GM21825 (cell line): ENCODE results near the gene MB21D2.

ENCODE experiments used
- ATAC-seq: cut with Tn5 transposase; IDR thresholded peaks from one replicate; pipeline ENCODE4 v1.9.1; 2021; ENCODE audit warnings: mild to moderate bottlenecking, moderate library complexity; ENCODE audit not compliant: unreplicated experiment

Gene MB21D2

DNA sequence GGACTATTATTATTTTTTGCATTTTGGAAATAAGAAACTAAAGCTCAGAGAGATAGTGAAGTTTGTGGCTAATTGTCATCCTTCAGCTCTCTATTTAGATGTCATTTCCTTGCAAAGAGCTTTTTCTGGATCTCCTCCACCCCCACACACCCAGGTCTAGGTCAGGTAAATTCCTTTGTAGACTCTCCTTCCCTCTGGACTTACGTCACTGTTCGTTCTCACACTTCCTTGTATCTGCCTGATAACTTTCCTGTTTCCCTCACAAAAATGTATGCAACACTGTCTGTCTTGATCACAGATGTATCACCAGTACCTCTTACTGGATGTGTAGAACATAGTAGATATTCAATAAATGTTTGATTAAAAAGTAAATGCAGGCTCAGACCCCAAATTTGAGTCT is 6.1 kb upstream of the MB21D2 start:
- no peak for ATAC-seq

DNA sequence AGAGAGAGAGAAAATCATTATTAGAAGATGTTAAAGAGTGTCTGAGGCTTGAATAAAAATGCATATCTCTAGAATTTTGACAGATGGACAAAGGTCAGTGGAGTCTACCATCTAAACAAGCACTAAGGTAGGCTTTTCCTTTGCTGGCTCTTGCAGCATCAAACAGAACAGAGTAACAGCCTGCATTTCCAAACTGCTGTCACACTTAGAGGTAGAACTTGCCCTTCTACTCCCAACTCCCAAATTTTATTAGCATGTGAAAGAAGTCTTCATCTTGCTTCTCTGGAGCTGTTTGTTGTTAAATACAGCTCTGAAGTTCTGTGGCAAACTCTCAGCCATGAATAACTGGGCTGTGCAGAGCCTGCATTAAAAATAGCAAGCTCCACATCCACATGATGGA is 4.1 kb upstream of the MB21D2 start:
- no peak for ATAC-seq

DNA sequence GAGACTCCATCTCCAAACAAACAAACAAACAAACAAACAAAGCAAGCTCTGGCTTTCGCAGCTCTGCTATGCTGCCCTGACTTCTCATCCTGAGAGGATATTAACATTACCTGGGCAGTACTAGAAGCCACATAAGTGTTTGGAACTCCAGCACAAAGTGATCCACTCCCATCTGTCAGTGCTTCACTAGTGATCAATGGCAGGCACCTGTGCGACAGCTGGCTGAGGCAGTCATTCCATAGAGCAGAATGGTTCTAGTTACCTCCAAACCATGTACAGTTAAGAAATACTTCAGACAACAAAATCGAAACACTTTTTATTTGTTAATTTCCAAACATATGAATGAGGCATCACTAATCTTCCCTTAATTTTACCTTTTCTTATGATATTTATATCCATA is 2.8 kb upstream of the MB21D2 start:
- no peak for ATAC-seq

DNA sequence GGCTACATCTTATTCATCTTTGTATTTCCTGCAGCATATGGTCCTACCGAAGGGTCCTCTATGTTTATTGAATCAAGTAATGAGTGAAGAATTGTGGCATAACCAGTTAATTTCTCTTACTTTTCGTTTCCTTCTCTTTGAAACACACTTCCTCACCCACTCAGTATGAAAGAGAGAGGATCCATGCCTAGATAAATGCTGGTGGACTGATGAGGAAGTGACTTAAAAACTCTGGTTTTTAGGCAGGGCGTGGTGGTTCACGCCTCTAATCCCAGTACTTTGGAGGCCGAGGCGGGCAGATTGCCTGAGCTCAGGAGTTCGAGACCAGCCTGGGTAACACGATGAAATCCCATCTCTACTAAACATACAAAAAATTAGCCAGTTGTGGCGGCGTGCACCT is 2.2 kb upstream of the MB21D2 start:
- no peak for ATAC-seq

DNA sequence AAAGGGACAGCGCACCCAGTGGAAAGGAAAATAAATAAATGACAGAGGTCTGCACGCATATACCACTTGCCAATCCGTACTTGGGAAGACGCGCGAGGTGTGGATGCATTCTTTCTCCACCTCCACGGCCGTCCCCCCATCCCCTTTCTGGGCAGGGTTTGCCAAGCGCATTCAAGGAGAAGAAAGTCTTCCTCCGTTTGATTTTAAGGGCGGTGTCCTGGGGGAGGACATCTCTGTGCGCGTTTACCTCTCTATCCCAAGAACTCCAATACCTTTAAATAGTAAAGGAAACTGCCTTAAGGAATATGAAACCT is 576 bp upstream of the MB21D2 start:
- no peak for ATAC-seq

DNA sequence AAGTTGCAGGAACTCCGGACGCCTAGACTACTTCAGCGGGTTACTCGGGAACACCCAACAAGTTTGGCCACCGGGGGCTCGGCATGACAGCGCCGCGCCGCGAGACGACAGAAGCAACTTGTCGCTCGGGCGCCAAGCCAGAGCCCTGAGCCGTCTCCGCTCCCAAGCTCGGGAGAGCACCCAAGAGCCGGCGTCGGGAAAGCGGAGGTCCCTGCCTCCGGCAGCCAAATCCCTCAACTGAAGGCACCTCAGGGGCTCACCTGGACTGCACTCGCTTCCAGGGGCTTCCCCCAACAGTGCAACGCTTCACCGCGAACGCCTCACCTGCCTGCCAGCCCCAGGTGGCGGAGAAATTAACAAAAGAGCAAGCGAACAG is 640 bp downstream of the MB21D2 start:
- ATAC-seq, result no peak

DNA sequence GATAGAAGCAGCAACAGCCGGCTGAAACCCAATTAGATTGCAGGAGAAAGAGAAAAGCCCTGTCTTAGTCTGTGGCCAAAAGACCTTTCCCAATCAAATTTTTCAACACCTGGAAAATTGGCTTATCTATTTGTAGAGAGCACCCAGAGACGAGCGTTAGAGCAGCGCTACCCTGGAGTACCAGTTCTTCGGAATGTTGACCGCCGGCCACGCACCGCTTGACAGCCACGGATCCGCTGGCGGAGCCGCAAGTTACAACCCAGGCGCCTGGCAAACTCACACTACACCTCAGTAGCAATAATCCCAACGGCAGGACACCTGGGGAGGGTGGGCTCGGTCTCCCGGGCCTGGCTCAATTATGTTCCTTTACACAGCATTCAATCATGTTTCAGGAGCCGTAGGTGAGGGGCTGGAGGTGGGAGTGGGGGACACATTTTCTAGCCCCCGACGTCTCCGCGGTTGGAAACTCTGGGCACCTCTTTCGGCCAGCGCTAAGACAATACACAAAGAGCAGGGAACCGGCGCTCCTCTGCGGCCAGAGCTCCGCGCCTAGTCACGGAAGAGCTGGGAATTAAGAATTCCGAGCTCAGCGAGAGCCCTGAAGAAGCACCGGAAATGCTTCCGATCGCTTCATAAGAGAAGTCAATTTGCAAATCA is 1.2 kb downstream of the MB21D2 start:
- no peak for ATAC-seq

DNA sequence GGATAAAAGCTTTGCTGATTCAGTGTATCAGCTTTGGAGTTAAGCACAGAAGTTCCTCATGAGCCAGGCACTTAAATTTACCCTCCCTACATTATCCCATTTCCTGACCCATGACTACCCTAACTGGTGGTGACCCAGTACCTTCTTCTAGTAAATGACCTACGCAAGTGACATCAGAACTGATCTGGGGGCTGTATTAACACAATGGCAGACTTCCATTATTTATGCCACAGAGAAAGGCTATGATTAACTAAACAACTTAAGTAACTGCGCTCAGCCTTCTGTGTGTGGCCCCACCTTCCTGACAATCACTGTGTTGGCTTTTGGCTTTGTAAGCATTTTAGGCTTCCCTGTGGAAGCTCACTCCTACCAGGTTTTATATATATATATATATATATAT is 1.9 kb downstream of the MB21D2 start:
- ATAC-seq, result no peak

DNA sequence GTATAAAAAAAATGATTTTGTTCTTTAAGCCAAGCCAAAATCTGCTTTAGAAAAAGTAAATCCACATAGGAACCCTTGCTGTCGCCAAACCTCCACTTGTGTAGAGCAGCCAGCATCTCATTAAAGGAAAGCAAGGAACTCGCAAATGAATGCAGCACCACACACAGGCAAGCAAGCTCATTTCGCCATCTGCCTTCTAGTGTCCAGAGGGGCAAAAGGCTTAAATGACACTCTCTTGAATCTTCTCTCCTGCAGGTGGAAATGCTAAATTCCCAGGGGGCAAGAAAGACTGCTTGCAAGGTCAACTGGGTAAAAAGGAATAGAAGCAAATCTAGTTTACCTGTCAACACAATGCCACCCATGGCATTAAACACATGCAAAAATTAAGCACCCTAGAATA is 2.4 kb downstream of the MB21D2 start:
- no peak for ATAC-seq

DNA sequence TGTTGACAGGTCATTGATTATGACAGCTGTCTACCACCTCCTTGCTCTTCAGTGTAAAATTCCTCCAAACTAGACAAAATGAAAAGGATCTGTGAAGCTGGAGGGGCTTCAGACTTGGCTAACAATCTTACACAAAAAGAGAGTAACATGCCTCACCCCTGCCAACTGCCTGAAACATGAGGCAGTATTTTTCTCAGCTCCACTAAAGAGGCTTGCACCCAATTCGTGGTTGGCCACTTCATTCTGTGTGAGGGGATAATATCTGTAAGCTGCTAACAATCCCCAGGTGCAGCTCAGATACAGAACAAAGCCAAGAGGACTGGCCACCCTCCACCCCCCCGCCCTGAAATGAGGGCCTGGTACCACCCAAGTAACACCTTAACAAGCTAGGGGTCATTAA is 2.8 kb downstream of the MB21D2 start:
- ATAC-seq, result no peak

DNA sequence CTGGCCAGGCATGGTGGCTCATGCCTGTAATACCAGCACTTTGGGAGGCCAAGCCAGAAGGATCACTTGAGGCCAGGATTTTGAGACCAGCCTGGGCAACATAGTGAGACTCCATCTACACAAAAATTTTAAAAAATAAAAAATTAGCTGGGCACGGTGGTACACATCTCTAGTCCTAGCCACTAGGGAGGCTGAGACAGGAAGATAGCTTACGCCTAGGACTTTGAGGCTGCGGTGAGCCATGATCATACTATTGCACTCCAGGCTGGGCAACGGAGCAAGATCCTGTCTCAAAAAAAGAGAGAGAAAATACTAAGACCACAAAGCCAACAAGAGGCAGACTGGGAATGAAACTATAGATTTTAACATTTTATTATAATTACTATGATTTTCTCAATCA is 4.1 kb downstream of the MB21D2 start:
- no peak for ATAC-seq

DNA sequence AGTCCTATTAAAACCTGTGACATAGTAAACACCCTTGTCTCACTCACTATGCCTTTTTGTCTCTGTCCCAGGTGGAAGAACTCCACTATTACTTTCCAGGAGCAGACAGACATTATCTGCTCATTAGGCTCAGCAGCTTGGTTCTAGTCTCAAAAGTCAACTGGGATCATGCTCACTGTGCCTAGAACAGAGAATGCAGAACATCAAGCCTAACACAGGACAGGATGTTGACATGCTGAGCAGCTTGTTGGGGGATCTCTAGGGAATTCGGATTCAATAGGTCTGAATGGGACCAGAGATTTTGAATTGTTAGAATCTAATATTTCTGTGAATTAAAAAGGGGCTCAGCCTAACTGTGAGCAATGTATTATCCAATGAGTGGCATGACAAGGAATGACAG is 6.4 kb downstream of the MB21D2 start:
- ATAC-seq, result no peak

DNA sequence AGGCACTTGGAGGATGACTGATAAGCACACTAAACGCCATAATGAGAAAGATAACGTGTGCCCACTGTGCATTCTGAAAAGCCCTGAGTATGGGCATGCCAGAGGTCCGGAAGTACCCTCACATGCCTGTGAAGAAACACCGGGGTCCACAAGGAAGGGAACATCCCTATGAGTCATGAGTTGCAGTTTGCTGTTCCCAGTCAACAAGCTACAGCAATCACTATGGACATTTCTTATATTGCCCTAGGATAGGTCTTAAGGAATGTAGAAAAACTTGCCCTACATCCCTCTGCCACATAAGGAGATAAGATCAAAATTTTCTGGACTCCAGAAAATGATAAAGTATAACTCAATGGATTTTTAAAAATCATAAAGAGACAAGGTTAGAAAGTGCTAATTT is 9.9 kb downstream of the MB21D2 start:
- no peak for ATAC-seq

DNA sequence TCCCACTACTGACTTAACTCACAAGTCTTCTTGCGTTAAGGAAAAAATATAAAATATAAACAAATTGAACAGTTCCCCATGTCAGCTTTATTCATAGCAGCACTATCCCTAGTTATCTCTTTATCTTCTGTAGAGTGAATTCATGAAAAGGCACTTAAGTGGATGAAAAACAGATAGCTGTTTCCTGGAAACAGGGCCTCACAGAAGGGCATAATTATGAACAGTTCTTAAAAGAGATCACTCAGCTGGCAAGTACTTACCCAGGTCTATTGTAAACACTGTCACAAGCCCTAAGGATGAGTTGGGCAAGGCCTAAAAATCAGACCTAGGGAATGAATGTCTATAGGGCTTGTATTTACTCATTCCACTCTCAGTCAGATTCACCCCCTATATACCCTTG is 10.7 kb downstream of the MB21D2 start:
- no peak for ATAC-seq

DNA sequence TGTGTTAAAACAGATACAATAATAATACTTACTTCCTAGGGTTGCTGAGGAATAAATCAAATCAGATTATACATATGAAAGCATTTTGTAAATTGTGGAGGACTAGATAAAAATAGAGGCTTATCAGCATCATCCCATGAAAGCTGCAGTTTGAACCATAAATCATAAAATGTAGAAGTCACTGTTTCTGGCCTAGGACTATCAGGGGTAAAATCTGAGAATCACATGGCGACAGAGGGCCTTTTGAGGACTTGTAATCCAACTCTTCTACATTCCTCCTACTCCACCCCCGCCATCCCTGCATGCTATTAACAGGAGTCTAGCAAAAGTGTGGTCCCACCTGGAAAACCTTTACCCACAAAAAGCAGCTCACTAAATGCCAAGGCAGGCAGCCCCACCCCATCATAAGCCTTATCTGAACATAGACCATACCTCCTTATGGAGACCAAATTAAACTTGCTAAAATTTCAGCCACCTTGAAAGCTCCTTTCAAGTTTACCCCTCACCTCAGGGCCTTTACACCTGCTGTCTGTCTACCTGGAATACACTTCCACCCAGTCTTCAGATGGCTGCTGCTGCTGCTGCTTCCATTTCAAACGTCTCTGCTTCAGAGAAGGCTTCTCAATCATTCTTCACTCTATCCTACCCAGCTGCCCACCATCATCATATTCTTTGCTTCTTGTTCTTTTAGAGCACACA is 11.5 kb downstream of the MB21D2 start:
- no peak for ATAC-seq

DNA sequence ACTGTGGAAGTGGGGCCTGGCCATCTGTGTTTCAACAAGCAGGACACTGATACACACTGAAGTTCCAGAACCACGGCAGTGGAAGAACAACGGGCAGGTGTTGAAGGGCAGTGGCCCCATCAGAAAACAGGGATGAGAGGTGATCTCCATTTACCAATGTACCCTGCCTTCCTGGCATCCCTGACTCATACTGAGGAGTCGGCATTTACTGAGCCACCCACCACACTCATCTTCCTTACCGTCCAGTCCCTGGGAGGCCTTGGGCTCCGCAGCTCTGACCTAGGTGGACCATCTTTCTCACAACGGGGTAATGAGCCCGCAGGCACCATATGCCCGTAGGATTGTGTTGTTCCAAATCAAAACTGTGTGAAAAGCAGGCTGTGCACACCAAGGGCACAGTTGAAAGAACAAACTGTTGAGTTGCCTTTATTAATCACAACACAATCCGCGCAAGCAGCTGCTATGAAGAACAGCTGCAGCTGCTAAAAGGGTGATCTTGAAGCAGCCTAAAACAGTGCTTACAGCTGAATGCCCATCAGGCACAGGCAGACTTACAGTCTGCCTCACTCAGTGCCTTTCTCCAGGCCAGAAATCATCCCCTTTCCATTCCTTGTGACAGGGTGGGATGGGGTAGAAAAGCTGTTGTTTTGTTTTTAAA is 12.9 kb downstream of the MB21D2 start:
- ATAC-seq, result no peak

DNA sequence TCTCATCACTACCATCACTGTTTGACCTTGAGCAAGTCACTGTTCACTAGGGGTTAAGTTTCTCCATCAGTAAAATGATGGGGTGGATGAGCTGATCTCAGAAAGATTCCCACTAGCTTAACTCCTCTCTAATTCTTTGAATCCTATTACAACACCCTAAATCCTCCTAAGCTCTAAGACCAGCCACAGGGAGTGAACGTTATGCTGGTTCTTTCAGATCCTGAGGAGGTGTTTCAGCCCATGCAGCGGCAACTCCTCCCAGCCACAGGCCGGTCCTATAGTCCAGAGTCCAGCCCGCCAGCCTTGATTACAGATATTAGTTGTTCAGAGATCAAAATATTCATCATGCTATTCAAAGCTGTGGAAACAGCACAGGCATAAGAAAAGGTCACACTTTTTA is 15.1 kb downstream of the MB21D2 start:
- ATAC-seq, result no peak

DNA sequence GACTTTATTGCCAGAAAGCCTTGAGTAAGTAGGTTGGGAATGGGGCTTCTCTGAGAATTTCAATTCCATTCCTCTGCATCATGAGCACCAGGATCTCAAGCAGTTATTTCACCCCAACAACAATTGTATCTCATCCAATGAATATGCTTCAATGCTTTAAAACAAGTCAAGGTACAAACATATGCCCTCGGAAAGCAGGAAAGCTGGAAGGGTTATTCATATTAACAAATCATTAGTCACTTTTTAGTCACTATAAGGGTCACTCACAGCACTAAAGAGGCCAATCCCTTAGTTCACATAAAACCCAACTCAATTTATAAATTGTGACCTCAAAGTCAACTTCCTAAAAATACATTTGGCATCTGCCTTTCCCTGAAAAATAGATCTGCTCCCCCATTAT is 16.2 kb downstream of the MB21D2 start:
- no peak for ATAC-seq

DNA sequence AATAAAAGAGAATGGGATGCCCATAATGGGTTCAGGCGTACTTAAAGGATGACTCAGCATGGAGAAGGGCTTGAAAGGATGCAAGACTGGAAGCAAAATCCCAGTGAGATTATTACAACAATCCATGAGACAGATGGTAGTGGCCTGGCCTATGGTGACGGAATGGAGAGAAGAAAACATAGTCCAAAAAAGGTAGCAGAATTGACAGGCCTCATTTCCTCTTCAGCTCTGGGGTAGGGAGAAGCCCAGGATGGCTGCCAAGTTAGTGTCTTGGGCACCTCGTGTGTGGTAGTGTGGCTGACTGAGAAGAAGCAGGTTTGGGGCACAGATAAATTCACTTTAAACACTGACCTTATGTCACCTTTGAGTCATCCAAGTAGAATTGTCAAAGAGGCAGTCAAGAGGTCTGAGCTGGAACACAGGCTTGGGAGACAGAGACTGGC is 18.1 kb downstream of the MB21D2 start:
- no peak for ATAC-seq

DNA sequence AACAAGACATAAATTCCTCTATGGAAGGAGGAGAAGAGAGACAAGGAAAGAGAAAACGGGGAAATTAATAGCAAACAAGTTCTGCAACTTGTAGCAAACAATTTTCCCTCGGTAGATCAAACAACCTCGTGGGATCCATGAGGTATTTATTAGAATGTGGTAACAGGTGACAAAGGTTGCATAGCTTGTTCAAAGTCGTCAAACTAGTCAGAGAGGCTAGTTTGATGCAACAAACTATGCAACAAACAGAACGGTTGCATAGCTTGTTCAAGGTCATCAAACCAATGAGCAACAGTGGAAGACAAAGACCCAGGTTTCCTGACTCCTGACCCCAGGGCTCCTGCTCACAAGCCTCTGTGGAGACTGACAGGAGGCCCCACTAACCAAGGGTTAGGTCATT is 20.7 kb downstream of the MB21D2 start:
- ATAC-seq, result no peak

DNA sequence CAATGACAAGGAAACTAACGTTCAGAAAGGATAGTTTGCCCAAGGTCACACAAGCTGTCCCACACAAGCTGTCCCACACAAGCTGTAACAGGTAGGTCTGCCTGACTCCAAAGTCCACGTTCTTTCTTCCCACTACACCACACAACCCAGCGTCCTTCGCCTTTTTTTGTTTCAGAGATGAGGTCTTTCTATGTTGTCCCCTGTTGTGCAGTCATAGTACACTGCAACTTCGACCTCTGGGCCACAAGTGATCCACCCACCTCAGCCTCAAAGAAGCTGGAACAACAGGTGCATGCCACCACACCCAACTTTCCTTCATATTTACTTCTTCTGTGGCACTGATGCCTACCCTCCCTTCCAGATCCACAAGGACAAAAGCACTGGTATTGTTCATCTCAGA is 21.4 kb downstream of the MB21D2 start:
- no peak for ATAC-seq

DNA sequence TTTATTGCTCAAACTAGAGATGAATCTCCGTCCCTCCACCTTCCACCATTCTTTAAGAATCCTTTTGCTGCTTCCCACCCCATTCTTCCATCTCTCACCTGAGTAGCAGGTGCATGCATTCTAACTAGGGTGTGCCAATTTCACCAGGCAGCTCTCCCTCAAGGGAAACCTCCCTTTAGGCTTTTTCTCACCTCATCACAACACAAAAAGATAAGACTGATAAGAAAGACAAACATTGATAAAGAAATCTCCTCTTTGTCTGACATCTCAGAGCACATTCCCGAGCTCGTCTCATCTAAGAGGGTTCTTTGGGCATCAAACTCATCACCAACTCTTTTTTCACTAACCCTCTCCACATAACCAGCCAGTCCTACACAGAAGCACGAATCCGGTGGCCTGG is 23.0 kb downstream of the MB21D2 start:
- no peak for ATAC-seq
